Left ventricle myocardium inferior (tissue), 1 donor: Measurements from ENCODE around the gene TSPAN4. TPM values are rescaled to one million over a fixed set of nuclear protein-coding genes. Genes with fewer than 3 reads are reported as not detected.
A peak's percentile ranks its signal among the peaks of the same experiment; 100 is the strongest.

Experiments used
- DNase-seq: peaks from one replicate; pipeline ENCODE4 v3.0.0-alpha.2; 2020
- H3K27ac ChIP-seq: fragments of 200-600 bp; replicated peaks from 2 replicates; pipeline ENCODE4 v1.8.0; 2021
- H3K27me3 ChIP-seq: fragments of 200-600 bp; 2 replicates; pipeline ENCODE4 v1.8.0; 2021; ENCODE audit warnings: low read depth
- H3K36me3 ChIP-seq: fragments of 200-600 bp; 2 replicates; pipeline ENCODE4 v1.8.0; 2021
- H3K4me1 ChIP-seq: fragments of 200-600 bp; 2 replicates; pipeline ENCODE4 v1.8.0; 2021
- H3K4me3 ChIP-seq: fragments of 200-600 bp; 2 replicates; pipeline ENCODE4 v1.8.0; 2021; ENCODE audit warnings: mild to moderate bottlenecking, moderate library complexity
- H3K9me3 ChIP-seq: fragments of 200-600 bp; replicated peaks from 2 replicates; pipeline ENCODE4 v1.8.0; 2021
- intact Hi-C: fragments of 100-400 bp; cut with micrococcal nuclease; formaldehyde crosslinking; loops from one replicate; pipeline ENCODE4 v1.11.0; 2022
- total RNA-seq: library from RNA; stranded (reverse); fragmentation: NEBNext Ultra II Directional; extraction: Animal tissue kit (Norgen Biotek cat#: 25700); gene quantifications from one replicate; pipeline ENCODE4 v1.2.1, GENCODE V29; 2021
- TF ChIP-seq, protein P1 (sequence below): fragments of 200-600 bp; IDR thresholded peaks from 2 replicates; pipeline ENCODE4 v1.8.0; 2021; ENCODE audit warnings: antibody characterized with exemption, mild to moderate bottlenecking, borderline replicate concordance
- donor health status: DM: no; HTN: yes; CAD: no; lungs with severe emphysema.

TSPAN4 gene
- total RNA-seq, 1 donor from 2014 or later: 33.0 TPM

DNA sequence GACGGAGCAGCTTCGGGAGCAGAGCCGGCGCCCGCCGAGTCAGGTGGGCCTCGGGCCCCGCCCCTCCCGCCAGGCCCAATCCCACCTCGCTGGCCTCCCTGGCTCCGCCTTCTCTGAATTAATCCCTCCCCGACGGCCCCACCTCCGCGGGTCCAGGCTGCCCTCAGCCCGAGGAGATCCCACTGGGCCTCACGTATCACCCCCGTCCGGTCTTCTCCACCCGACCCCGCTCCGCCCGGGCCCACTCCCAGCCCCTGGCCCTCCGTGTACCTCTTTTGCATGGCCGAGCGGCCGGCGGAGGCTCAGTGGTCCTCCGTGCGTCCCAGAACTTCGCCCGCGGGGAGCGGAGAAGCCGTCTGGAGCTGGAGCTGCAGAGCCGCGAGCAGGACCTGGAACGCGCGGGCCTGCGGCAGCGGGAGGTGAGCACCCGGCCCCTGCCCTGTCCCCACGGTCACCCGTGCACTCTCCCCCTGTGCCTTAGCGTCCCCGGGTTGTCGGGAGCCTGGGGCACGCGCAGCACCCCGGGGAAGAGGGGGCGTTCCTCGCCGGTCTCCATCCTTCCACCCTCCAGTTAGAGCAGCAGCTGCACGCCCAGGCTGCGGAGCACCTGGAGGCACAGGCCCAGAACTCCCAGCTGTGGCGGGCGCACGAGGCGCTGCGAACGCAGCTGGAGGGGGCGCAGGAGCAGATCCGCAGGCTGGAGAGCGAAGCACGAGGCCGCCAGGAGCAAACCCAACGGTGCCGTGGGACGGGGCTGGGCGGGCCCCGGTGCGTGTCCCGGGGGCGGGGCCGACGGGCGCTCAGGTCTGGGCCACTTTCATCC is 12.1 kb upstream of the TSPAN4 start:
- Histone ChIP-seq H3K27ac (peak overlapping the region; percentile 92), H3K36me3 (peaks cover 5% of the 10 kb centered on the region), H3K27me3 (no peaks in the 10 kb centered on the region), H3K4me3 (peak overlapping the region; percentile 73), H3K4me1 (peaks cover 96% of the 10 kb centered on the region), H3K9me3 (no peaks in the 10 kb centered on the region)
- peak; percentile 83 for DNase-seq
- TF ChIP-seq, protein P1, sequence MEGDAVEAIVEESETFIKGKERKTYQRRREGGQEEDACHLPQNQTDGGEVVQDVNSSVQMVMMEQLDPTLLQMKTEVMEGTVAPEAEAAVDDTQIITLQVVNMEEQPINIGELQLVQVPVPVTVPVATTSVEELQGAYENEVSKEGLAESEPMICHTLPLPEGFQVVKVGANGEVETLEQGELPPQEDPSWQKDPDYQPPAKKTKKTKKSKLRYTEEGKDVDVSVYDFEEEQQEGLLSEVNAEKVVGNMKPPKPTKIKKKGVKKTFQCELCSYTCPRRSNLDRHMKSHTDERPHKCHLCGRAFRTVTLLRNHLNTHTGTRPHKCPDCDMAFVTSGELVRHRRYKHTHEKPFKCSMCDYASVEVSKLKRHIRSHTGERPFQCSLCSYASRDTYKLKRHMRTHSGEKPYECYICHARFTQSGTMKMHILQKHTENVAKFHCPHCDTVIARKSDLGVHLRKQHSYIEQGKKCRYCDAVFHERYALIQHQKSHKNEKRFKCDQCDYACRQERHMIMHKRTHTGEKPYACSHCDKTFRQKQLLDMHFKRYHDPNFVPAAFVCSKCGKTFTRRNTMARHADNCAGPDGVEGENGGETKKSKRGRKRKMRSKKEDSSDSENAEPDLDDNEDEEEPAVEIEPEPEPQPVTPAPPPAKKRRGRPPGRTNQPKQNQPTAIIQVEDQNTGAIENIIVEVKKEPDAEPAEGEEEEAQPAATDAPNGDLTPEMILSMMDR: no peak
- intact Hi-C loops: no loop called here

DNA sequence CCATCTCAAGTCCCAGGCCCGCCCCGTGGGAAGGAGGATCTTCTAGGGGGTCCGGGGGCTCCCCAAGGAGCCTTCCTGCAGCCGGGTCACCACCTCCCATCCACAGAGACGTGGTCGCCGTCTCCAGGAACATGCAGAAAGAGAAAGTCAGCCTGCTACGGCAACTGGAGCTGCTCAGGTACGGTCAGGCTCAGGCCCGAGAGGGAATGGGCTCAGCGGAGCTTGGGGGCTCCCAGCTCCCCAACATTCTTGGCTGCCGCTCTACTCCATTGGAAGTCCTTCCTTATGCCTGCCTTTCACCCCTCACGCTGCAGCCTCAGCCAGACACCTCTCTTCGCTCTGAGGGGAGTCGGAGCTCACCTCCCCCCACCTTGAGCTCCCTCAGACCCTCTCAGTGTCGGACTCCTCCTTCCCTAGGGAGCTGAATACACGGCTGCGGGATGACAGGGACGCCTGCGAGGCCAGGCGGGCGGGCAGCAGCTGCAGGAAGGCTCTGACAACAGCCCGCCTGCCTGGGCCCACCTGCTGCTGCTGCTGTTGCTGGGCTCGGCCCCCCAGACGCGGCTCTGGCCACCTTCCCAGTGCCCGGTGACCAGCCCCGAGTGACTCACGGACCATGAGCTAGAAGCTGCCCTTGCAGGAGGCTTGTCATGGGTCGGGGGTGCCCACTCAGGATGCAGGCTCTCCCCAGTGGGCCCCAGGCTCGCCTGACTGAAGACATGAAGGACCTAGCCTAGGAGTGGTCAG is 11.4 kb upstream of the TSPAN4 start:
- H3K4me3 ChIP-seq: peak overlapping the region; percentile 73
- TF ChIP-seq, protein P1: no peak
- H3K27ac ChIP-seq: no peak overlapping the region
- no peaks in the 10 kb centered on the region for H3K9me3 ChIP-seq
- peaks cover 6% of the 10 kb centered on the region for H3K36me3 ChIP-seq
- peaks cover 95% of the 10 kb centered on the region for H3K4me1 ChIP-seq
- no peak for DNase-seq
- H3K27me3 ChIP-seq: no peaks in the 10 kb centered on the region
- intact Hi-C loops: no loop called here

DNA sequence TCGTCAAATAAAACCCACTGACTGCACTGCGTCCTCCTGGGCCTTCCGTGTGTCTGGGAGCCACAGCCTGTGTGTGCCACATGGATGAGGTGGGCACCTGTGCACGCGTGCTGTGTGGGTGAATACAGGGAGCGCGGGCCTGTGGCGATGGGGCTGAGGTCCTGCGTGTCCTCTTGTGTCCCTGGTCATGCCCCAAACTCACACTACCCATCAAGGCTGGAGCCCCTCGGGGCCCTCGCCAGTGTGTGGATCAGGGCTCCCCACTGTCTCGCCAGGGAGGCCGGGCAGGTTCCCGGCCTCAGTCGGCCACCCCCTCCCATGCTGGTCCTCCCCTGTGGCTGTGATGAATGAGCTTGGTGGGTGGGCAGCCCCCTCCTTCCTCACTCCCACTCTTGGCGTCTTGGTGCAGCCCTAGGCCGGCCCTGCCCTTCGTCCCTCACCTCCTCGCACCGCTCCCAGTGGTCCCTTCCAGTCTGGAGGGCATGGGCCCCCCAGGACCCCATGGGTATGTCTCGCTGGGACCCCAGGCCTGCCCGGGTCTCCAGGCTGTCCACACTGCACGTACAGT is 10.6 kb upstream of the TSPAN4 start:
- peak overlapping the region; percentile 93 for H3K4me3 ChIP-seq
- H3K9me3 ChIP-seq: no peaks in the 10 kb centered on the region
- TF ChIP-seq, protein P1: no peak
- no peak for DNase-seq
- peaks cover 95% of the 10 kb centered on the region for H3K4me1 ChIP-seq
- peak overlapping the region; percentile 98 for H3K27ac ChIP-seq
- intact Hi-C loops: no loop called here
- H3K27me3 ChIP-seq: no peaks in the 10 kb centered on the region
- H3K36me3 ChIP-seq: peaks cover 14% of the 10 kb centered on the region

DNA sequence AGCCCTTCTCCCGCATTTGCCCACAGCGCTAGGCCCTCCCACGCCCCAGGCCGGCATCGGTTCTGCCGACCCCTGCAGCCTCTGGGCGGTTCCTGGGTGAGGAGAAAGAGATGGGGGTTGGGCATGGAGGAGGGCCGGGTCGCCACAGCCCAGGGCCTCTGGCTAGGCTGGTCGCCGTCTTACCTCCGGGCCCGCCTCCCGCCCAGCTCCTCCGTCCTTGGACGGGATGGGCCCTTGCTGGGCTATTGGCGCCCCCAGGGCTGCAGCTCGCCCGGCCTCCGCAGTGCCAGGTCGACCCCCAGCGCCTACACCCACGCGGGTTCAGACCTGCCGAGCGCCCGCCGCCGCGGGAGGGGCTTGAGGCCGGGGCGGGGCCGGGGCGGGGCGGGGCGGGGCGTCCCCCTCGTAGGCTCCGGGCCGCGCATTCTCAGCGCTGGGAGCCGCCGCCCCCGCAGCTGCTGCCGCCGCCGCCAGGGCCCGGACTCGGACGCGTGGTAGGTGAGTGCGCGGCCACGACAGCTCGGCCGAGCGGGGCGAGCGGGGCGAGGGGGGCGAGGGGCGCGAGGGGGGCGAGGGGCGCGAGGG is 10.0 kb upstream of the TSPAN4 start, which contains the start of gene CD151:
TSS of gene CD151 (plus strand) at position 424 of the 585 bp plus-strand sequence. CDS start 3,118 bp downstream, outside the sequence.
- Histone ChIP-seq H3K4me1 (peaks cover 95% of the 10 kb centered on the region), H3K9me3 (no peaks in the 10 kb centered on the region), H3K4me3 (peak within 1 kb of the TSS; percentile 93), H3K36me3 (peaks cover 19% of the 10 kb centered on the region), H3K27me3 (no peaks in the 10 kb centered on the region), H3K27ac (peak within 1 kb of the TSS; percentile 98)
- TF ChIP-seq, protein P1: no peak
- intact Hi-C loops: no loop called here
- peak; percentile 54 for DNase-seq
